Measurements from ENCODE around the gene FSIP1.

FSIP1 gene

DNA sequence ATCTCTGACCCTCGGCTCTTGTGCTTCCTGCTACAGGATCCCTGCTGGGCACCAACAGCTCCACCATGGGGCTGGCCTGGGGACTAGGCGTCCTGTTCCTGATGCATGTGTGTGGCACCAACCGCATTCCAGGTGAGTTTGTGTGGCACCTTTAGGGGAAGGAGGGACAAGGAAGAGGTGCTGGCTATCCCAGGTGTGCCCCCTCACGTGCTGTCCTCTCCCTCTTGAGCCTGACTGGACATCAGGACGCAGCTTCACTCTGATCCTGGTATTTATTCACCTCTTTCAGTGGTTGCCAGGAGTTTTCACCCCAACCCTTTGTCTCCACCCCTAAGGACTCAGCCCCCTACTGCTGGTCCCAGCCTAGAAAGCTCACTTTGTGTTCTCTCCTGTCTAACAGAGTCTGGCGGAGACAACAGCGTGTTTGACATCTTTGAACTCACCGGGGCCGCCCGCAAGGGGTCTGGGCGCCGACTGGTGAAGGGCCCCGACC is 200.8 kb downstream of the FSIP1 start:
- peak; percentile 59 for DNase-seq

DNA sequence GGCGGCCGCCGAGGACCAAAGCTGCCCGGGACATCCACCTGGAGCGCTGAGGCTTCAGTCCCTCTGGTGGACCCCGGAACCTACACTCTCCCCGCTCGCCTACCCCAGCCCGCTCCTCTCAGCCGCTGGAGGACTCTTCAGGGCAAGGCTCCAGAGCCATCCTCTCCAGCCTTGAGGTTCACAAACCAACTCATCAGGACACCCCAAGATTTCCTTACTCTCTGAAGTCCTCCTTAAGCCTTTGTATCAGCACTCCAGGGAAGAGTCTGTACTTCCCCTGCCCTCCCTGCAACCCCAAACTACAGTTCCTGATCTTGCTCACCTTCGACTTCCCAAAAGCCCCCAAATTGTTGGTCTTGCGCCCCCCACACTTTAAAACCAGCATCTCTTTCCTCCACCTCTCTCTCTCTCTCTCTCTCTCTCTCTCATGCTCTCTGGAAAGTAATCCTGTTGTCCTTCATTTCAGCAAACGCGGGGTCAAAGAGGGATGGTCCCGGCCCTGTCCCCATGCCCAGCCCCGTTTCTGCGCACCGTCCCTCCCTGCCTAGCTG is 201.3 kb downstream of the FSIP1 start:
- no peak for DNase-seq

DNA sequence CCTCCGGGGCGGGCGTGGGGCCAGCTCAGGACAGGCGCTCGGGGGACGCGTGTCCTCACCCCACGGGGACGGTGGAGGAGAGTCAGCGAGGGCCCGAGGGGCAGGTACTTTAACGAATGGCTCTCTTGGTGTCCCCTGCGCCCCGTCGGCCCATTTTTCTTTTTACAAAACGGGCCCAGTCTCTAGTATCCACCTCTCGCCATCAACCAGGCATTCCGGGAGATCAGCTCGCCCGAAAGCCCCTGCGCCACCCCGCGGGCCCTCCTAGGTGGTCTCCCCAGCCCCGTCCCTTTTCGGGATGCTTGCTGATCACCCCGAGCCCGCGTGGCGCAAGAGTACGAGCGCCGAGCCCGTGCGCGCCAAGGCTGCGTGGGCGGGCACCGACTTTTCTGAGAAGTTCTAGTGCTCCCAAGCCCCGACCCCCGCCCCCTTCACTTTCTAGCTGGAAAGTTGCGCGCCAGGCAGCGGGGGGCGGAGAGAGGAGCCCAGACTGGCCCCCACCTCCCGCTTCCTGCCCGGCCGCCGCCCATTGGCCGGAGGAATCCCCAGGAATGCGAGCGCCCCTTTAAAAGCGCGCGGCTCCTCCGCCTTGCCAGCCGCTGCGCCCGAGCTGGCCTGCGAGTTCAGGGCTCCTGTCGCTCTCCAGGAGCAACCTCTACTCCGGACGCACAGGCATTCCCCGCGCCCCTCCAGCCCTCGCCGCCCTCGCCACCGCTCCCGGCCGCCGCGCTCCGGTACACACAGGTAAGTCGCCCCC is 202.0 kb downstream of the FSIP1 start, which contains the start of gene THBS1:
THBS1 (plus strand) TSS at position 595 of the 757 bp plus-strand sequence. CDS start 779 bp downstream, outside the sequence.
- DNase-seq, result peak; percentile 98

DNA sequence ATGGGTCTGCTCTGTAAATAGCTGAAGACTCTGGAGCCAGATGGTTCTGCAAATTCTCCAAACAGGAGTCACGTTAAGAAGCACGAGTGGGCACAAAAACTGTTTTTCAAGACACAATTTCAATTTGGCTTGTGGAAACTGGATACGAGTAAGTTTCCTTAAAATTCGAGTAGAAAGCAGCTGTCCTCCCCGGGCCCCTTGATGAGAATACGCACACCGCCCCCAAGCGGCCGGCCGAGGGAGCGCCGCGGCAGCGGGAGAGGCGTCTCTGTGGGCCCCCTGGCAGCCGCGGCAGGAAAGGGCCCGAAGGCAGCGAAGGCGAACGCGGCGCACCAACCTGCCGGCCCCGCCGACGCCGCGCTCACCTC is 202.5 kb downstream of the FSIP1 start:
- DNase-seq, result peak; percentile 98

DNA sequence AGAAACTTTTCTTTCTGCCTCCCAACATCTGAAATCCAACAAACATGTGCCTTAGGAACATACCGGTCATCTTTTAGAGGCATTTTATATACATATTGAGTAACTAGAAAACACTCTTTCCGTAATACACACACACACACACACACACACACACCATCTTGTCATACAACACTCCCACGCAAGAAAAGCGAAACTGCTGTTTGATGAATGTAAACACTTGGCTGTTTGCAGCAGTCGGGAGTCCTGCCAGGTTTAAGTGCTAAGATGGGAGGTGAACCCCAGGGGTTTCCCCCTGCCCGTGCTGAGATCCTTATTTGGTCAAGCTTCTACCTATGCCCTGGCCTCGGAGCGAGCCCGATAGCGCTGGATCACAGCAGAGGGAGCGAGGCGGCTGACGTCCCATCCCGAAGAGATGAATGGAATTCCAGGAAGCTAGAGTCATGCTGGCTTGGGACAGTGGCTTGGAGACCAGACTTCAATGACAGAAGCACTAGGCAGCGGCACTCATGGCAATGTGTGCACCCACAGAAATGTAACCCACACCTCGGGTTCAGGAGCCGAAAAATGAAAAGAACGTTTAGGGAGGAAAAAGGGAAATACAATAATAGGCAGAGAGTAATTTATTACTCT is 203.0 kb downstream of the FSIP1 start:
- DNase-seq, result peak; percentile 95

DNA sequence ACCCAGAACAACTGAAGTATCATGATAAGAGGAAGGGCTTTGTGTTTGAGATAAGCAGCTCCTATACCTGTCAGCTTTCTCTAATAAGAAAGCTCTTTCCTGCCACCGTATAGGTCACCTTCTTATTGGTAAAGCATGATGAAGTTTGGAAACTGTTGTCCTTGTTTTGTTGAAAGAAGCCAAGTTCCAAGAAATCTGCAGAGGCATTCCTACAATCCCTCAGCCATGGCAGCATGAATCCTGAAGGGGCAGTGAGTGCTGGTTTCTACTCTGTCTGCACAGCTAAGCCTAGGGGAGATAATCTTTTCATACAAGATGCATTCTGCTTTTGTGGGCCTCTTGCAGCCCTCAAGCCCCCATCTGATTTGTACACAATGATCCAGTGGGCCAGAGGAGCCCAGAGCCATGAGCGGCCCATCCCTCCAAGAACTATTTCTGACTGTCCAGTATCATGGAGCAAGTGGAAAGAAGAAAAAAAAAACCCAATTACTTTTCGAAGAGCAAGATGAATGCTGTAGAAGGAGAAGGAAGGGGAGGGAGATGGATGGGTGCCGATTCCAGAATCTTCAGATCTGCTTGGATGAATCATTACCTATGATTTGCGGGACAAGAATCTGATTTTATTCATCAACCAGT is 203.7 kb downstream of the FSIP1 start:
- peak; percentile 52 for DNase-seq

DNA sequence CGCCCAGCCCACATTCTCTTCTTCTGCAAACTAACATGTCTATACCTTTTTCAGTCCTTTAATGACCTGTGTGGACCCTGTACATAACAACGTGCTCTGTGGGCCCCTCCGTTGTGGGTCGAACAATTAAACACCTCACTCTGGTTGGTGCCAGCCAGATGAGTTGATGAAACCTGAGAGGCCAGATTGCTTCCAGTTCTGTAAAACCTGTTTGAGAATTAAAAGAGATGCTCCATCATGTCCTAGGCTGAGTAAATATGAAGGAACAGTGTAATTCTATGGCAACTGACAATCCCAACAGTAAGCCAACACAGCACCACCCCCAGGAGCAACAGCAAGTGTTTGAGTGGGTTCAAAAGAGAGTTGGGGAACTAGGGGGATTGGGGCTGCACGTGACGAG is 207.5 kb downstream of the FSIP1 start:
- no peak for DNase-seq

DNA sequence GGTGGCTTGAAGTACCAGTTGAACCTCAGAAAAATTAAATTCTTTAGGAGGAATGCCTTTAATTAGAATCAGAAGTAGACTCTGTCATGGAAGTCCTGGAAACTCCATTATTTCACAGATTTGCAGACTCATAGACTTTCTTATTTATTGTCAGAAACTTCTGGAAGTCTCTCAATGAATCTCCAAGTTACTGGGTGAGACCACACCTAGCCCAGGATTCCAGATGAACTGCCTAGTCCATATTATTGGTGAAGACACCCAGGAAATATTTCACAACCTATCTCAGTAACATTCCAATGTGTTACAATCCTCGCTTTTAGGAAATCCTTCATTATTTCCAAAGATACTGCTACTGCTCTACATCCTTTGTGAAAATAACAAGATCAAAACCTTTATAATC is 208.2 kb downstream of the FSIP1 start:
- peak; percentile 69 for DNase-seq

DNA sequence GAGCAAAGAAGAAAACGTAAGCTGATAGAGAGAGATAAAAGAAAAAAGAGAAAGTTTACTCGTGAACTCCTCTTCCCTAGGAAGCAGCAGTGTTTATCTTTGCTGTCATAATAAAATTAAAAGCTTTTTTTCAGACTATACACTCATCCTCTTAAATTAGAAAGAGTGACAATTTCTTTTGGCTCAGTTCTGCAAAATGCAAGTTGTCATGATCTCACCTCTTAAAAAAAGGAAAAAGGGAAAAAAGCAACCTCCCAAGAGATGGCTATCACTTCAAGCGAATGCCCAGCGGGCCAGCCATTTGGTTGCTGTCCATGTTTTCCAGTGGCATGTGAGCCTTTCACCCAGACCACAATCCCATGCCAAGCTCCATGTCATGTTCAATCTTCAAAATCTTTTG is 208.8 kb downstream of the FSIP1 start:
- peak; percentile 33 for DNase-seq

DNA sequence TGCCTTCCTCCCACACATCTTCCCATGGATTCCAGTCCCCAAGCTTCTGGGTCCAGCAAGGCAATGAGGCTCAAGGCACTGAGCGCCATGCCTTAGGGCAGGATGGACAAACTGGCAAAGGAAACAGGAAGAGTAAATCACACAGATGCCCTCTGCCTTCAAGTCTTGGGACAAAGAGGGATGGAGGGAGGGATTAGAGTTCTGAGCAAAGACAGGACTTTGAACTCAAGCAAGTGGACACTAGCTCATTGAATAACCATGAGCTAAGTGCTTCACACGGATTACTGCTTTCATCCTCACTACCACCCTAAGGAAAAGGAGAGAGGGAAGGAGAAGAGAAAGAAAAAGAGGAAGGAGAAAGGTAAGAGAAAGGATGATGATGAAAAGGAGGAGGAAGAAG is 209.4 kb downstream of the FSIP1 start:
- no peak for DNase-seq

DNA sequence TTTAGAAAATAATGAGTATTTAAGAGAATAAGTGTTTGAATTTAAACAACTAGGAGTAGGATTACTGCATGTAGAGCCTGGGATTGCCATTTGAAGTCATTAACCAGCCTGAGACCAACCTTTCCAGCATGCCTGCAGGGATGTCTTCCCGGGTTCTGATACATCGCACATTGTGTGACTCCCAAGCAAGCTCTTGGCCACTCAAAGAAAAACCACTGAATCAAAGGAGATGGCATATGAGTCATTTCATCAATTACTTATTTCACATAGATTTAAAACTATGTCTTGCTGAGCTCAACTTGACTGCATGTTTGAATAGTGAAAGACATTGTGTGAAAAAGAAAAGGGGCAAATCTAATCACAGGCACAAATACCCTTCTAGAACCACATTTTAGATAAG is 216.8 kb downstream of the FSIP1 start:
- peak; percentile 13 for DNase-seq

DNA sequence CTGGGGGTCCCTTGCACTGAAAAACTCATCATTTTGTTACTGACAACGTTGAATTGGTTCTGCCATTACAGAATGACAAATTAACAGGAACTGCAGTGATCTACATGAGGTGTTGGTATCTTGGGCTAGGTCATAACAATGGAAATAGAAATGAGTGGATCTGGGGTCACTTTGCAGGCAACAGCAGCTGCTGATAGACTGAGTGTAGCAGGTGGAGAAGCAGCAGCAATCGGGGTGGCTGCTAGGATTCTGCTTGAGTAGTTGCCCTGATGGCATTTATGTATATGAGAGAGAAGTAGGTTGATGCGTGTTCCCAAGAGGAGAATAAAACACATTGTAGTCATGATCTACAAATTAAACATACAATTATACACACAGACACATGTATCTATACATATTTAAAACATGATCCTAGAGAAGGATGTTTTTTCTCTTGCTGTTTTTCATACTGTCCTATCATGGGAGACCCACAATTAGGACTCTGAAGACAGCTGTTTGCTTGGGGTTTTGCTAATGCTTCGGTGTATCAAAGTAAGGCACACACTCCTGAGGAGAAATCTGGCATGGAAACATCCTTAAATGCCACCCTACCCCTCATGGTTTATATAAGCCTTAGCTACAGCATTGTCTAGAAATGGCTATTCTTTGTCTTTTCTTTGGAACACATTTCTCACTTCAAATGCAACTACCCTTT is 217.5 kb downstream of the FSIP1 start:
- DNase-seq, result no peak

DNA sequence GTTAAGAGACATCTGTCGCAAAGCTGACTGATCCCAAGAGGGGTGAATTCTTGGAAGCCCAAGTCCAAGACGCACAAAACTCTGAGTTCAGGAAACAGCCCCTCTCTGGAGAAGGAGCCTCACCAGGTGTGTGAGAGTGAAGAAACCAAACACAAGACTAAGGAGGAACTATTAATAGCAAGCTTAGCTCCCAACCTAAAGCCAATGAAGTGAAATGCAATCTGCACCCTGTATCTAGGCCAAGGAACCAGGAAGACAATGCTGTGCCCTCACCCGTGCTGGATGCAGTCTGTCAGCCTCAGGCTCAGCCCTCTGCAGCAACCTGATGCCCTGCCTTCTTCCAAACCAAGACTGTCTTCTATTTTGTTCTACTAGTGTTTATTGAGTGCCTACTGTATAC is 224.2 kb downstream of the FSIP1 start:
- no peak for DNase-seq

DNA sequence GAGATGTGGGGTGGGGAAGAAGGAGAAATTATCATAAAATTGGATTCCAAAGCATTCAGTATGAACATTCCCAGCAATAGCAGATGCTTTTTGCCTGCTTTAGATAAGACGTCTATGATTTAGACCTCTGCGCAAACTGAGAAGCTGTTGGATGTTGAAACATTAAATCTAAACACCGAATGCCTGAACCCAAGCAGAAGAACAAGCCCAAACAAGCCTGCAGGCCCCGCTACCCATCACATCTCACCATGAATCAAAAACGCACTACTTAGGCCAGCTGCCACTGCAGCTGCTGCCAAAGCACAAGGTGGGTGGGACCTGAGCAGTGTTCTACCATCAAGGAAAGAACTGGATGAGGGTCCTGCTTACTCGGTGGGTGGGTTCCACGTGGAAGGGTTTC is 226.2 kb downstream of the FSIP1 start:
- DNase-seq, result no peak

DNA sequence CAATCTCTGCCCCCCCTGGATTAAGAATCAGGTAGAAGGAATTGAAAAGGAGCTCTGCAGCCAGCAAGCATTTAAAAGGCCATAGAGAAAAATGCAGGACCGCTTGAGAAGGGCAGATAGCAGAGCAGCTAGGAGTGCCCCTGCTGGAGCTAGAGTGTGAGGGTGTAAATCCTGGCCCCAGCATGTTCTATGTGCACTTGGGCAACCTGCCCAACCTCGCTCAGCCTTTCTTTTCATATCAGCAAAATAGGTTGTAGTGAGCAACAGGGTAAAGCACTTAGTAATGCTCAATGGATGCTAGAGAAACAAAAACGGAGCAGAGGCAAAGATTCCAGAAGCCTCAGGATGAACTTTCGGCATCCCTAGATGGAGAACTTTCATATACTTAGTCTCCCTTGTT is 226.8 kb downstream of the FSIP1 start:
- peak; percentile 17 for DNase-seq

DNA sequence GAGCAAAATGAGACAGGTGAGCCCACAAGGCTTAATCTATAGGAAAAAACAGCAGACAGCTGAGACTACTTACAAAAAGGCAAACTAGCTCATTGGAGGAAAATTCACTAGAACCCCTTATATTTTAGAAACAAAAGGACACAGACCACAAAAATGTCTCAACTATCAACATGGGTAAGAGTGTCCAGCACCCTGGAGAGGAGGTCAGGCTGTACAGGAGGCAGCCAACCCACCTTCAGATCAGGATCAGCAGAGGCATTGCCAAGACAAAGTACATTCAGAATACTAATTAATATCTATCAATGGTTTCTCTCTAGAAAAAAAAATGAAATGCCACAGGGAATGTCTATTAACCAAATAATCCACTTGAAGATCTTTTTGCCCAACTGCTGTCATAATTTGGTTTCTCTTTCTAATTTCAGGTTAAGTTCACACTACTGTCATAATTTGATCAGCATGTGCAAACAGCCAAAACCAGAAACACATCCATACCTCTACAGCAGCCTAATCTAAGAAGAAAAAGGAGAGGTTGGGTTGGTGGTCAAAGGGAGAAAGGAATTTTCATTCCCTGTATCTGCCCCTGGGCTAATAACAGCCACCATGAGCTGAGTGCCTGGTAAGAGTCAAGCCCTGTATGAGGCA is 227.8 kb downstream of the FSIP1 start:
- DNase-seq, result no peak

DNA sequence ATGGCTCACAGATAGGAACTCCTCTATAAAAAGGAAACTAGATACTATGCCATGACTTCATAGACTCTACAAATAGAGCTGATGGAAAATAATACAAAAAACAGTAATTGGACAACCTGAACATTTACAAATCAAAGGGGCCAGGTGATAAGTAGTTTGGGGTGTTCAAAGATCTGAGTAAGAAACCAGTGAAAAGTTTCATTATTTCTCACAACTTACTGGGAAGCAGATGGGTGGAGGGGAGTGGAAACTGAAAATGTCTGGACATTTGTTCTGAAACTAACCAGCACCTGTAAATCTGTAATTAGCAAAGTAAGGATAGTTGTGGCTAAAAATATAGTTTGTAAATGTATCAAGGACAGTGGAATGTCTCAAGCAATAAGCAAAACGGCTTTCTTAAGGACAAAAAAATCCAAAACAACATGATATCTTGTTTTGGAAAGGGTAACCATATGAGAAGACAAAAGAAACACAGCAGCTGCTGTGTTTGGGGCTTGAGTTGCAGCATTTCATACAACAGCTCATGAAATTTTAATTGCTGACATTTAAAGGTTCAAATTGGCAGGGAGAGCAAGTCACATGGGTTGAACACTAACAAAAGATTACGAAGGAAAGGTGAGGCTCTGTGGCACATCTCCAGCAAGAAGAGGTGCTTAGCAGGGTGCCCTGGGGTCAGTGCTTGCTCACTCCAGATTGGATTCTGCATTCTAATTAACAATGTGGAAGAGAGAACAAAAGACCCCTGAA is 228.5 kb downstream of the FSIP1 start:
- DNase-seq, result no peak

DNA sequence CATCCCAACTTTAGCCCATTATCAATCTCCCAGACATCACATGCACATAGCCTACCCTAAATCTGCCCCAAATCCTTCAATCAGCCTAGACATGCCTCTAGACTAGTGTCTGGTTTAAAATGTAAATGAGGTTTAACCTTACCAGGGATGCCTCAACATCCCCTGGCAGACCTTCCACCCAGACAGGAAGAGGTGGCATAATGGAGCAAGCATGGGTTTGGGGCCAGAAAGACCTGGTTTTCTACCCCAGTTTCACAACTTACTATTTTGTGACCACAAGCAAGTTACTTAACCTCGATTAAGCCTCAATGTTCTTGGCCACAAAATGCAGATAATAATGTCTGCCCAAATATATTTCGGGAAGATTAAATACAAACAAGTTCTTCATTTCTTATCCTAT is 230.1 kb downstream of the FSIP1 start:
- DNase-seq, result no peak

DNA sequence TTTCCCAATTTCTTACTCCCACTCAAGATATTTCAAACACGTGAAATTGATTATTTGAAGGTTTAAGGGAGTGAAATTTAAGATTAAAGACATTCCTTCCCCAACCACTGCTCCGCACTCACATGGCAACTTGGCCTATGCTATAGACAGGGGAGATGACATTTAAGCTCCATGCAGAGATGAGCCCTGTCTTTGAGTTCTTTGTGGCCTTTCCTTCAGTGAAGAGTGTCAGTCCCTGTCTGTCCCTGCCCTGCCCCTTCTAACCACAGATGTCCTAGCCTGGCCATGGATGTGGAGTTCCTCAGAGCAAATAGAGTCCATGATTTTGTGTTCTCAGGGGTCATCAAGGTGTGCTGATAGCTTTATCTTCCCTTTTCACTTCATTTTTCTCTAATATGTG is 231.2 kb downstream of the FSIP1 start:
- DNase-seq, result no peak
